Endothelial cell of umbilical vein (primary cell): ENCODE results near the gene RFLNA. TPM values are rescaled to one million over a fixed set of nuclear protein-coding genes. Genes with fewer than 3 reads are reported as not detected.

ENCODE experiments used
- BruUV-seq: library from RNA; stranded (reverse); fragments of 400-500 nt; replicated peaks from 2 replicates; lab custom pipeline; 2021; lab: Mats Ljungman, UMichigan
- CTCF ChIA-PET: fragments of 300-600, 350-600 bp; sonication (Branson Sonifier 250); formaldehyde crosslinking; loops from one replicate; lab custom pipeline; 2021; ENCODE audit warnings: antibody characterized with exemption, inconsistent platforms; lab: Charles Lee
- POLR2A ChIA-PET: fragments of 300-600, 350-600 bp; sonication (Branson Sonifier 250); formaldehyde crosslinking; loops from one replicate; lab custom pipeline; 2021; ENCODE audit warnings: antibody characterized with exemption, inconsistent platforms; lab: Charles Lee
- DNase-seq: peaks from one replicate; pipeline ENCODE4 v3.0.0-alpha.2; 2011; ENCODE audit warnings: low read depth, low spot score
- FAIRE-seq: peaks from 2 replicates; lab custom pipeline; 2011; peaks lifted over from hg19 to GRCh38; lab: Jason Lieb, UNC
- H2AFZ ChIP-seq: 2 replicates; pipeline ENCODE4 v1.6.0; 2012; ENCODE audit warnings: low read depth, low read length, control low read depth, inconsistent platforms
- H3K27ac ChIP-seq: 2 replicates; pipeline ENCODE4 v1.5.1; 2011; ENCODE audit warnings: low read depth, mild to moderate bottlenecking, control low read depth, low read length, moderate library complexity; ENCODE audit not compliant: insufficient read depth
- H3K27me3 ChIP-seq, 2 experiments: 2 replicates each; pipeline versions ENCODE4 v1.6.0 to v1.6.1; 2011; ENCODE audit warnings: low read length in 2 of 2, mixed read lengths in 1 of 2; ENCODE audit not compliant: control insufficient read depth in 2 of 2, insufficient read depth in 2 of 2
- H3K36me3 ChIP-seq, 2 experiments: 2 replicates in 1 of 2; 3 replicates in 1 of 2; pipeline ENCODE4 v1.5.1; 2011; ENCODE audit warnings: low read length in 2 of 2, mild to moderate bottlenecking in 1 of 2, moderate library complexity in 1 of 2; ENCODE audit not compliant: control insufficient read depth in 2 of 2, insufficient read depth in 2 of 2; ENCODE audit errors: extremely low read depth in 1 of 2
- H3K4me1 ChIP-seq: 3 replicates; pipeline ENCODE4 v1.5.1; 2011; ENCODE audit warnings: mild to moderate bottlenecking, low read length; ENCODE audit not compliant: control insufficient read depth, insufficient read depth; ENCODE audit errors: extremely low read depth
- H3K4me2 ChIP-seq: 2 replicates; pipeline ENCODE4 v1.6.1; 2011; ENCODE audit warnings: low read length, control low read depth, mixed read lengths; ENCODE audit not compliant: insufficient read depth
- H3K4me3 ChIP-seq, 3 experiments: fragments of 200-600 bp in 1 of 3; sonication (generic), shearing (Covaris generic) in 1 of 3; replicated peaks in 1 of 3; 2 replicates each; pipeline ENCODE4 v1.5.1; 2011 to 2016; ENCODE audit warnings: control low read depth in 3 of 3, low read length in 3 of 3, mild to moderate bottlenecking in 2 of 3, inconsistent platforms in 1 of 3, low read depth in 1 of 3, moderate library complexity in 1 of 3; ENCODE audit not compliant: insufficient read depth in 1 of 3
- H3K79me2 ChIP-seq: 2 replicates; pipeline ENCODE4 v1.6.0; 2012; ENCODE audit warnings: low read length, inconsistent platforms; ENCODE audit not compliant: control insufficient read depth, insufficient read depth
- H3K9ac ChIP-seq: replicated peaks from 2 replicates; pipeline ENCODE3; 2011; ENCODE audit warnings: low read length, control low read depth; ENCODE audit not compliant: insufficient read depth; ENCODE audit errors: extremely low read depth
- H3K9me1 ChIP-seq: replicated peaks from 3 replicates; pipeline ENCODE4 v1.6.0; 2011; ENCODE audit warnings: mild to moderate bottlenecking, low read length; ENCODE audit not compliant: control insufficient read depth, insufficient read depth; ENCODE audit errors: extremely low read depth
- H3K9me3 ChIP-seq: replicated peaks from 2 replicates; pipeline ENCODE4 v1.5.1; 2012; ENCODE audit warnings: low read length, inconsistent platforms; ENCODE audit not compliant: control insufficient read depth, insufficient read depth
- H4K20me1 ChIP-seq: replicated peaks from 2 replicates; pipeline ENCODE3; 2011; ENCODE audit warnings: mild to moderate bottlenecking, low read length; ENCODE audit not compliant: control insufficient read depth, insufficient read depth; ENCODE audit errors: extremely low read depth
- EZH2 ChIP-seq: IDR thresholded peaks from 2 replicates; pipeline ENCODE4 v1.6.1; 2012; ENCODE audit warnings: borderline replicate concordance, low read depth, mild to moderate bottlenecking, moderate library complexity, low read length, inconsistent platforms; ENCODE audit not compliant: severe bottlenecking
- FOS ChIP-seq: IDR thresholded peaks from 2 replicates; pipeline ENCODE4 v1.6.1; 2011; ENCODE audit warnings: mild to moderate bottlenecking, low read length, moderate library complexity, borderline replicate concordance; ENCODE audit not compliant: insufficient read depth
- GATA2 ChIP-seq: IDR thresholded peaks from 2 replicates; pipeline ENCODE4 v1.7.0; 2011; ENCODE audit warnings: low read depth, mild to moderate bottlenecking, moderate library complexity, mixed read lengths, low read length; ENCODE audit not compliant: insufficient read length, insufficient read depth
- JUN ChIP-seq: IDR thresholded peaks from 2 replicates; pipeline ENCODE4 v1.6.1; 2011; ENCODE audit warnings: borderline replicate concordance, low read depth; ENCODE audit not compliant: insufficient read length, insufficient read depth
- MYC ChIP-seq: IDR thresholded peaks from one replicate; pipeline ENCODE4 v1.6.1; 2011; ENCODE audit warnings: mild to moderate bottlenecking, low read depth, low read length
- POLR2A ChIP-seq: IDR thresholded peaks from 2 replicates; pipeline ENCODE4 v1.6.1; 2012; ENCODE audit warnings: low read depth, mild to moderate bottlenecking, control low read depth, low read length
- POLR2AphosphoS5 ChIP-seq: IDR thresholded peaks from 2 replicates; pipeline ENCODE4 v1.6.1; 2012; ENCODE audit warnings: low read depth, mild to moderate bottlenecking, control low read depth, low read length, moderate library complexity; ENCODE audit not compliant: insufficient read depth
- dilution Hi-C: fragments of 300-500 bp; cut with MboI; formaldehyde crosslinking; loops from one replicate; pipeline ENCODE4 v1.15.0; 2019; ENCODE audit warnings: low sequenced_read_pairs; ENCODE audit not compliant: extremely low pct_ligation_motif_present
- intact Hi-C: fragments of 100-400 bp; cut with micrococcal nuclease; formaldehyde crosslinking; loops from one replicate; pipeline ENCODE4 v1.10.0; 2022
- polyA plus RNA-seq, 4 experiments: library from polyadenylated mRNA; depleted of rRNA in 3 of 4; stranded (reverse) in 3 of 4; unstranded in 1 of 4; fragments of >200 nt; gene quantifications; 2 replicates each; pipeline versions ENCODE4 v1.2.1 to v1.2.3, GENCODE V29; 2011 to 2012; ENCODE audit warnings: missing spikeins in 1 of 4
- total RNA-seq: library from RNA; stranded (reverse); gene quantifications from 2 replicates; pipeline ENCODE4 v1.2.3, GENCODE V29; 2021
- TF ChIP-seq, protein P1 (sequence below): IDR thresholded peaks from 2 replicates; pipeline ENCODE4 v1.6.1; 2011; ENCODE audit not compliant: insufficient read depth, insufficient read length
- TF ChIP-seq, protein P2 (sequence below), 2 donors: IDR thresholded peaks; 1 replicate in 1 of 2; 2 replicates in 1 of 2; pipeline ENCODE4 v1.5.1; 2011; ENCODE audit warnings: low read length in 2 of 2, mild to moderate bottlenecking in 2 of 2, moderate library complexity in 2 of 2, control low read depth in 1 of 2, inconsistent platforms in 1 of 2, low read depth in 1 of 2; ENCODE audit not compliant: insufficient read depth in 1 of 2; ENCODE audit errors: extremely low read depth in 1 of 2

The RFLNA gene
- total and polyA plus RNA-seq, 2 donors (not counting 3 experiments of a cell fraction or from before 2014, with no cell fraction given), result 19.7 to 24.5 TPM

DNA sequence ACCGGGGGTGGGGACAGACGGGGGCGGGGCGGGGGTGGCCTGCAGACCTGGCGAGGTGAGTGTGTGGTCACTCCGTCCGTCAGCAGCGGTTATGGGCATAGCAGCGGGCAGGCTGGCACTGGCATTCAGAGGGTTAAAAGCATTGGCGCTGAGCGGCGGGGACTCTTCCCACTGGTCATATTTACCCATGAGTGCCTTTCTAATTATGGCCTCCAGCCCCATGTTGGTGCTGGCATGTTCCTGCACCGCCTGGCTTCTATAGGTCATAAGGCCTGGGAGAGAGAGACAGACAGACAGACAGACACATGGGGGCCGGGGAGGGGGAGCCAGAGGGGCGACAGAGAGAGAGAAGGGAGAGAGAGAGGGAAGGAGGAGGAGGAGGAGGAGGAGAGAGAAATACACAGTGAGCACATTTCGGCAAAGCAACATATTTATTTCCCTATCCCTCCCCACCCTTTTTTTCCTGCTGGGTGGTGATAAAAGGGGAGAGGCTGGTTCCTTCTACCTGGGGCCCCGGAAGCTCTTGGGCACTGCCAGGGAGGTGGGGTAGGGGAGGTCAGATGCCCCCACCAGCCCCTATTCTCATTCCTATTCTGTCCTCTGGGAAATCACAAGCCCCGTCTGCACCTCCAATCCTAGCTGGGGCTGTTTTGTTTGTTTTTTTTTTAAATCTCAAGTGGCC, 32.6 kb downstream of the RFLNA start:
- Histone ChIP-seq H3K4me3 (no peak overlapping the region), H3K4me2 (no peak overlapping the region), H3K79me2 (no peaks in the 10 kb centered on the region), H4K20me1 (no peaks in the 10 kb centered on the region), H3K9me1 (no peaks in the 10 kb centered on the region), H3K4me1 (no peaks in the 10 kb centered on the region), H3K27ac (no peak overlapping the region), H3K36me3 (peaks cover 22 to 45% of the 10 kb centered on the region in 2 experiments), H3K27me3 (no peaks in the 10 kb centered on the region), H2AFZ (no peak overlapping the region), H3K9ac (no peak overlapping the region), H3K9me3 (peaks cover 11% of the 10 kb centered on the region)
- intact Hi-C loops (loop anchor here (10.0 kb wide), 1 partner anchor 447 kb away; no protein-coding TSS in a partner anchor), dilution Hi-C loops (no loop called here)
- no peak for FAIRE-seq
- TF ChIP-seq FOS, result no peak
- no peak for TF ChIP-seq MYC
- TF ChIP-seq POLR2A, result peak; percentile 3
- TF ChIP-seq JUN, result no peak
- TF ChIP-seq, protein P1, sequence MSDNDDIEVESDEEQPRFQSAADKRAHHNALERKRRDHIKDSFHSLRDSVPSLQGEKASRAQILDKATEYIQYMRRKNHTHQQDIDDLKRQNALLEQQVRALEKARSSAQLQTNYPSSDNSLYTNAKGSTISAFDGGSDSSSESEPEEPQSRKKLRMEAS, result no peak
- no peak for TF ChIP-seq POLR2AphosphoS5
- no peak for TF ChIP-seq EZH2
- CTCF ChIA-PET, result interaction anchor here (1.3 to 2.5 kb wide), 2 partner anchors 274 to 295 kb away, joined by 3 to 9 read pairs; no protein-coding TSS in a partner anchor
- no TSS peak for BruUV-seq
- POLR2A ChIA-PET, result no interaction called here
- no peak for DNase-seq

GRCh38 chr12:124328116-124328515, 33.2 kb downstream of the RFLNA start:
- H3K36me3 ChIP-seq, result peaks cover 24 to 51% of the 10 kb centered on the region in 2 experiments
- H3K79me2 ChIP-seq, result no peaks in the 10 kb centered on the region
- BruUV-seq, result no TSS peak

More at GRCh38 chr12:124328116-124328515, 33.2 kb downstream of the RFLNA start:
- ChIA-PET POLR2A (no interaction called here), CTCF (interaction anchor here (1.3 to 2.5 kb wide), 2 partner anchors 274 to 296 kb away, joined by 3 to 9 read pairs; no protein-coding TSS in a partner anchor)
- dilution Hi-C loops, result no loop called here
- H3K4me1 ChIP-seq, result no peaks in the 10 kb centered on the region
- no peaks in the 10 kb centered on the region for H3K9me1 ChIP-seq
- no peak for DNase-seq
- intact Hi-C loops, result loop anchor here (10.0 kb wide), 1 partner anchor 447 kb away; no protein-coding TSS in a partner anchor
- no peak for FAIRE-seq
- peaks cover 11% of the 10 kb centered on the region for H3K9me3 ChIP-seq
- H3K9ac ChIP-seq, result no peak overlapping the region
- TF ChIP-seq JUN, result no peak
- no peak for TF ChIP-seq MYC
- TF ChIP-seq POLR2A, result no peak
- TF ChIP-seq, protein P2, sequence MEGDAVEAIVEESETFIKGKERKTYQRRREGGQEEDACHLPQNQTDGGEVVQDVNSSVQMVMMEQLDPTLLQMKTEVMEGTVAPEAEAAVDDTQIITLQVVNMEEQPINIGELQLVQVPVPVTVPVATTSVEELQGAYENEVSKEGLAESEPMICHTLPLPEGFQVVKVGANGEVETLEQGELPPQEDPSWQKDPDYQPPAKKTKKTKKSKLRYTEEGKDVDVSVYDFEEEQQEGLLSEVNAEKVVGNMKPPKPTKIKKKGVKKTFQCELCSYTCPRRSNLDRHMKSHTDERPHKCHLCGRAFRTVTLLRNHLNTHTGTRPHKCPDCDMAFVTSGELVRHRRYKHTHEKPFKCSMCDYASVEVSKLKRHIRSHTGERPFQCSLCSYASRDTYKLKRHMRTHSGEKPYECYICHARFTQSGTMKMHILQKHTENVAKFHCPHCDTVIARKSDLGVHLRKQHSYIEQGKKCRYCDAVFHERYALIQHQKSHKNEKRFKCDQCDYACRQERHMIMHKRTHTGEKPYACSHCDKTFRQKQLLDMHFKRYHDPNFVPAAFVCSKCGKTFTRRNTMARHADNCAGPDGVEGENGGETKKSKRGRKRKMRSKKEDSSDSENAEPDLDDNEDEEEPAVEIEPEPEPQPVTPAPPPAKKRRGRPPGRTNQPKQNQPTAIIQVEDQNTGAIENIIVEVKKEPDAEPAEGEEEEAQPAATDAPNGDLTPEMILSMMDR (IDR thresholded peaks at IDR 0.05; ENCODE audit: extremely low read depth in 1 of 2, insufficient read depth in 1 of 2, low read depth in 1 of 2, low read length in 2 of 2), result no peak
- no peak for TF ChIP-seq POLR2AphosphoS5
- TF ChIP-seq, protein P1, result no peak
- TF ChIP-seq FOS, result no peak
- TF ChIP-seq GATA2, result no peak
- no peak for TF ChIP-seq EZH2
- H3K4me2 ChIP-seq, result no peak overlapping the region
- H4K20me1 ChIP-seq, result no peaks in the 10 kb centered on the region
- H3K27me3 ChIP-seq, result no peaks in the 10 kb centered on the region
- no peak overlapping the region for H2AFZ ChIP-seq
- H3K4me3 ChIP-seq, result no peak overlapping the region
- H3K27ac ChIP-seq, result no peak overlapping the region
